ENCODE results near the gene SPTBN1. TPM values are rescaled to one million over a fixed set of nuclear protein-coding genes. Genes with fewer than 3 reads are reported as not detected.
A peak's percentile ranks its signal among the peaks of the same experiment; 100 is the strongest.

The SPTBN1 gene
- total RNA-seq, 1 experiment from 2014 or later, result 171 TPM

GRCh38 chr2:54699665-54700064 is 243.5 kb downstream of the SPTBN1 start:
- Mint-ChIP-seq H3K9me3 (ENCODE audit: unreplicated experiment) (peaks cover 8% of the 10 kb centered on the region), H3K27ac (ENCODE audit: low read depth, unreplicated experiment) (no peak overlapping the region), H3K4me3 (ENCODE audit: unreplicated experiment) (no peak overlapping the region), H3K4me1 (ENCODE audit: insufficient read depth, unreplicated experiment) (no peaks in the 10 kb centered on the region), H3K27me3 (ENCODE audit: insufficient read depth, unreplicated experiment) (no peaks in the 10 kb centered on the region), H3K36me3 (ENCODE audit: insufficient read depth, unreplicated experiment) (no peaks in the 10 kb centered on the region)
- DNase-seq (ENCODE audit: unreplicated experiment), result no peak
- intact Hi-C loops (cut with micrococcal nuclease), result loop anchor here (5.0 kb wide), 1 partner anchor 522 kb away; no protein-coding TSS in a partner anchor
- BruUV-seq (replicated peaks), result no TSS peak
- ChIA-PET POLR2A (no interaction called here), CTCF (interaction anchor here (0.6 kb wide), 1 partner anchor 795 kb away, joined by 3 read pairs; no protein-coding TSS in a partner anchor)
- no peak for TF ChIP-seq CTCF (IDR thresholded peaks at IDR 0.05; ENCODE audit: unreplicated experiment)

GRCh38 chr2:54701029-54701428 is 244.9 kb downstream of the SPTBN1 start:
- Mint-ChIP-seq H3K9me3 (ENCODE audit: unreplicated experiment) (peaks cover 8% of the 10 kb centered on the region), H3K27me3 (ENCODE audit: insufficient read depth, unreplicated experiment) (no peaks in the 10 kb centered on the region), H3K4me3 (ENCODE audit: unreplicated experiment) (no peak overlapping the region), H3K27ac (ENCODE audit: low read depth, unreplicated experiment) (no peak overlapping the region), H3K36me3 (ENCODE audit: insufficient read depth, unreplicated experiment) (no peaks in the 10 kb centered on the region), H3K4me1 (ENCODE audit: insufficient read depth, unreplicated experiment) (no peaks in the 10 kb centered on the region)
- BruUV-seq (replicated peaks), result no TSS peak
- POLR2A ChIA-PET, result no interaction called here
- CTCF ChIA-PET, result interaction anchor here (1.1 kb wide), 1 partner anchor 593 kb away, joined by 3 read pairs; no protein-coding TSS in a partner anchor
- DNase-seq (ENCODE audit: unreplicated experiment), result no peak
- intact Hi-C loops (cut with micrococcal nuclease), result loop anchor here (5.0 kb wide), 1 partner anchor 524 kb away; no protein-coding TSS in a partner anchor
- no peak for TF ChIP-seq CTCF (IDR thresholded peaks at IDR 0.05; ENCODE audit: unreplicated experiment)

GRCh38 chr2:54704238-54704637 is 248.1 kb downstream of the SPTBN1 start:
- Mint-ChIP-seq H3K27me3 (ENCODE audit: insufficient read depth, unreplicated experiment) (no peaks in the 10 kb centered on the region), H3K27ac (ENCODE audit: low read depth, unreplicated experiment) (no peak overlapping the region), H3K4me1 (ENCODE audit: insufficient read depth, unreplicated experiment) (no peaks in the 10 kb centered on the region), H3K36me3 (ENCODE audit: insufficient read depth, unreplicated experiment) (no peaks in the 10 kb centered on the region), H3K4me3 (ENCODE audit: unreplicated experiment) (no peak overlapping the region), H3K9me3 (ENCODE audit: unreplicated experiment) (peaks cover 8% of the 10 kb centered on the region)
- BruUV-seq (replicated peaks), result no TSS peak
- CTCF ChIA-PET, result interaction anchor here (0.5 to 6.4 kb wide), 48 partner anchors 11 to 736 kb away, joined by 3 to 103 read pairs (median 4); no protein-coding TSS in a partner anchor
- no peak for TF ChIP-seq CTCF (IDR thresholded peaks at IDR 0.05; ENCODE audit: unreplicated experiment)
- intact Hi-C loops (cut with micrococcal nuclease), result loop anchor here (1.0 to 5.0 kb wide), 5 partner anchors 39 to 597 kb away; no protein-coding TSS in a partner anchor
- POLR2A ChIA-PET, result interaction anchor here (0.7 to 1.9 kb wide), 8 partner anchors 23 to 597 kb away, joined by 3 to 8 read pairs (median 3); no protein-coding TSS in a partner anchor
- DNase-seq (ENCODE audit: unreplicated experiment), result no peak

- TF ChIP-seq CTCF (IDR thresholded peaks at IDR 0.05; ENCODE audit: unreplicated experiment), result peak; percentile 58
- H3K27ac Mint-ChIP-seq (ENCODE audit: low read depth, unreplicated experiment), result no peak overlapping the region
- BruUV-seq (replicated peaks), result no TSS peak
- no peaks in the 10 kb centered on the region for H3K36me3 Mint-ChIP-seq (ENCODE audit: insufficient read depth, unreplicated experiment)
- intact Hi-C loops (cut with micrococcal nuclease), result loop anchor here (1.0 to 5.0 kb wide), 5 partner anchors 40 to 598 kb away; no protein-coding TSS in a partner anchor
- DNase-seq (ENCODE audit: unreplicated experiment), result peak; percentile 77
- no peak overlapping the region for H3K4me3 Mint-ChIP-seq (ENCODE audit: unreplicated experiment)
- ChIA-PET POLR2A (interaction anchor here (0.7 to 1.9 kb wide), 10 partner anchors 23 to 598 kb away, joined by 3 to 8 read pairs (median 3); no protein-coding TSS in a partner anchor), CTCF (interaction anchor here (0.5 to 6.4 kb wide), 60 partner anchors 10 to 966 kb away, joined by 3 to 103 read pairs (median 4); no protein-coding TSS in a partner anchor)
- peaks cover 8% of the 10 kb centered on the region for H3K9me3 Mint-ChIP-seq (ENCODE audit: unreplicated experiment)
- no peaks in the 10 kb centered on the region for H3K4me1 Mint-ChIP-seq (ENCODE audit: insufficient read depth, unreplicated experiment)
- H3K27me3 Mint-ChIP-seq (ENCODE audit: insufficient read depth, unreplicated experiment), result no peaks in the 10 kb centered on the region
Measured at GRCh38 chr2:54704688-54705605, 248.8 kb downstream of the SPTBN1 start.
